HG02763 (cell line): ENCODE data around the gene MIS18BP1.
A peak's percentile ranks its signal among the peaks of the same experiment; 100 is the strongest.
"Not testable (repeated sequence)": the region's sequence is repeated elsewhere in the genome, so short reads cannot be mapped to it uniquely, and the experiment has no call there.

Experiments used
- ATAC-seq: cut with Tn5 transposase; IDR thresholded peaks from one replicate; pipeline ENCODE4 v1.9.1; 2021; ENCODE audit warnings: mild to moderate bottlenecking, moderate library complexity; ENCODE audit not compliant: unreplicated experiment

MIS18BP1 gene

DNA sequence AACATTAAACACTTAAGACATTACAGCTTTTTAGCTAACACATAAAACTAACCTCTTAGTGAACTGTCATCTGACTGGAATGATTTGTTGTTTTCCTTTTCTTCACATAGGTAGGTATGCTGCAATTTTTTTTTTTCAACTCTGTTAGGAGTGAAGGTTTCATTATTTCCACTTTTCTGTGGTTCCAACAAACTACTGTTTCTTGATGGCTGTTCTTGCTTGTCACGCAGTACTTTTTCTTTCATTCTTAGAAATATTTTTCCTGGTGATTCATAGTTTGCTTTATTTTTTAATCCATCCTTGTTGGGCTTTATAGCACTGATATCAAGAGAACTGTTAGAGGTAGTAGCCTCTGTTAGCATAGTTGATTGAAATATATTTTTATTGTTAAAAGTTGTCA lies 6.3 kb downstream of the MIS18BP1 start:
- peak; percentile 42 for ATAC-seq

DNA sequence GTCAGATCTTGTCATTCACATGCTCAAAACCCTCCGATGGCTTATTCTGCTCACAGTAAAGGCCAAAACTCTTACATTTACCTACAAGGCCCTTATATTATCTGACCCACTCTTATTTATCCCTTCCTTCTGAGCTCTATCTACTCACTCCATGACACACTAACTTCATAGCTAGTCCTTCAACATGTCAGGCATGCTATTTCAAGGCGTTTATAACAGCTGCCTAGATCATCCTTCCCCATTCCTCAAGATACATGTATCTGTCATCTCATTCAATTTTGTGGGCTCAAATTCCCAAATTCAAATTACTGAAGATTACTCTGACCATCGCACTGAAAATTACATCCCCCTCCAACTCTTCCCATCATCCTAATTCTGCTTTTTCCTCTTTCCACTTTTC lies 6.9 kb downstream of the MIS18BP1 start:
- ATAC-seq: no peak

DNA sequence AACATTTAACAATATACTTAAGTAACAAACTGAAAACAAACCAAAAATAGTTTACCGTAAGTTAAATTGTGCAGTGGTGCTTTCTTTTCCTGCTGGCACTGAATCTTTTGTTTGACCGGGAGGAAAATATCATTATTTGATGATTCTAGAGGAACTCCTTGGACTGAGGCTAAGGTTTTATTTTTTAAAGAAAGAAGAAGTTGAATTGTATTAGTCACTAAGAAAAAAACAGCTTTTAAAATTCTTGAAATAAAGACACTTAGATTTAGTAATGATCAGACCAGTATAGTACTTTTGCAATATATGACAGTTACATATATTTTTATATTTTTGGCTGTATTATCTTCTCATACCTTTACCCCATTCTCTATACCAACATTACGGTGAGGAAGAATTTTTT lies 10.3 kb downstream of the MIS18BP1 start:
- ATAC-seq: no peak

DNA sequence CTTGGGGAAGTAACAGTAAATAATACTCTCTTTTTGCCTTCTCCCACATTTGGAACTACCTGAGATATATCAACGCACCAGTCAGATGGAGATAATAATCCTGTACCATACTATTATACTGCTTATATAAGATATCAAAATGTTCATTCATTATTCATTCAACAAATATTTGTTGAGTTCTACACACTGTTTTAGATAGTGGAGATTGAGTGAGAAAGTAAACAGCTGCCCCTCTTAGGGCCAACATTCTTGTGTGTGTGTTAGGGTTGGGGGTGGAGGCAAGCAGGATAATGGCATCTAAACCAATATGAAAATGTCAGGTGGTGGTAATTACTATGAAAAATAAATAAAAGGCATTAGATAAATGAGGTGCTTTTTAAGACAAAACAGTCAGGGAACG lies 14.0 kb downstream of the MIS18BP1 start:
- no peak for ATAC-seq

DNA sequence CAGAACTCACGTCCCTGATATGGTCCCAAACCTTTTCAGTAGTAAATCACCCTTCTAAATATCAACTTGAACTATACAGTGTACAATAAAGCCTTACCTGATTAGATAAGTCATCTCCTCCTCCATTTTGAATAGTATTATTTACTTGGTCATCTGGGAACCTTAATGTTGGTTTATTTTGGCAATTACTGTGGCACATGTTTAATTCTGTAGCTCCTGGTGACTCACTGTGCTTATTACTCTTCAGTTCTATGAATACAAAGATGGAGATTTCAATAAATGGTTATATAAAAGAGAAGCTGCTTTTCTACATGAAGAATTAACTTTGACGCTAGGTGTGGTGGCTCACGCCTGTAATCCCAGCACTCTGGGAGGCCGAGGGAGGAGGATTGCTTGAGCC lies 25.4 kb downstream of the MIS18BP1 start:
- ATAC-seq: no peak

DNA sequence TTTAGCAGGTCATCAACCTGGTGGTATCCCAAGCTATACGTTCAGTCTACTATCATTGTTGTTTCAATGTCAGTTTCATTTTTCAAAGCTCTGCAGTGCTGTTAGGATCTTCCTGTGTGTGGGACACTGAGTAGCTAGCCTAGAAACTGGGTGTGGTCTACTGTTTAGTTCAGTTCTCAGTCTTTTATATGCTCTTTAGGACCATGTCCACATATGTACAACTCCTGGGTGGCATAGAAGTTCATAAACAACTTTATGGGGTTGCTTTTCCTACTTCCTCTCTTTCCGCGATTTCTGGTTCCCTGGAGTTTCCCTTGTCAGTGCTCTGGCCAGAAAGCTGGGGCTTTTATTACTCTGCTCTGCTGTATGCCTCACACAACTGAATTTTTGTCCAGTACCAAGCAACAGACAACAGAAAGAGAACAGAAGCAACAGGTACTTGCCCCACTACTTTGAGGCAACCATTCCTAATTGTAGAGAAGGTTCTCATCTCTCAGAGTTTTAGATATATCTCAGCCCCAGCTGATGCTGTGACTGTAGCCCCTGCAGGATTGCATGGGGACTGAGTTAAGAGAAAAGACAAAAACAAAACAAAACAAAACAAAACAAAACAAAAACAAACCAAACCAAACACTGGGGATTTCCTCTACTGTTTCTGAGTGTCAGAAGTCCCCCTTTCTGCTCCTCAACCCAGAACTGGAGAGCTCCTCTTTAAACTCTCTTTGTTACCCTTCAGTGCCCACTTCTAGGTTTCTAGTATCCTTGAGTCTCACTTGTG lies 30.3 kb downstream of the MIS18BP1 start:
- ATAC-seq: no peak

DNA sequence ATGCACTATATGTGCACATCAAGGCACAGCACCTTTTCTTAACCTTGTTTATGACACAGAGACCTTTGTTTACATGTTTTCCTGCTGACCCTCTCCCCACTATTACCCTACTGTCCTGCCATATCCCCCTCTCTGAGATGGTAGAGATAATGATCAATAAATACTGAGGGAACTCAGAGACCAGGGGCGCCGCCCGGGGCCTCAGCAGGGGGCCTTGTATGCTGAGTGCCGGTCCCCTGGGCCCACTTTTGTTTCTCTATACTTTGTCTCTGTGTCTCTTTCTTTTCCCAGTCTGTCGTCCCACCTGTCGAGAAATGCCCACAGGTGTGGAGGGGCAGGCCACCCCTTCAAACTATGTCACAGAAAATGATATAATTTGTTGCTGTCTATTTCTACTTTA lies 38.7 kb downstream of the MIS18BP1 start:
- not testable (repeated sequence) for ATAC-seq

DNA sequence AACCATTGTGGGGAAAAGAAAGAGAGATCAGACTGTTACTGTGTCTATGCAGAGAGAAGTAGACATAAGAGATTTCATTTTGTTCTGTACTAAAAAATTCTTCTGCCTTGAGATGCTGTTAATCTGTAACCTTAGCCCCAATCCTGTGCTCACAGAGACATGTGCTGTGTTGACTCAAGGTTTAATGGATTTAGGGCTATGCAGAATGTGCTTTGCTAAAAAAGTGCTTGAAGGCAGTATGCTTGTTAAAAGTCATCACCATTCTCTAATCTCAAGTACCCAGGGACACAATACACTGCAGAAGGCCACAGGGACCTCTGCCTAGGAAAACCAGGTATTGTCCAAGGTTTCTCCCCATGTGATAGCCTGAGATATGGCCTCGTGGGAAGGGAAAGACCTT lies 39.3 kb downstream of the MIS18BP1 start:
- not testable (repeated sequence) for ATAC-seq

DNA sequence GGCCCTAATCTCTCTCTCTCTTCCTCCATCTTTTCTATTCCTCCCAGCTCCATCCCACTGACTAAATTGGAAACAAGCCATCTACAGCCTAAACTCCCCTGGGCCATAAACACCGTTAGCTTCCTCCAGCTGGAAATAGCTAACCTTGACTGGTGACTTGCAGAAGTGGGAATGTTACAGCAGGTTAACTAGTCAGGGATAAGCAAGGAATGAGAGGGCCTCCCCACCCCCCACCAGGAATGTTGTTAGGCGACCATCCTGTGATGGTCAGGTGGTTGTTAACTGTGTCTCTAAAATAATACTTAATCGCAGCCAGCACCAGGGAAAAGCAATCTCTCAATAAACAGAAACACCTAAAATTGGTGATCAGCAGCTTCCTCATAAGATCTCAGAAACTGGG lies 40.8 kb downstream of the MIS18BP1 start:
- no peak for ATAC-seq

DNA sequence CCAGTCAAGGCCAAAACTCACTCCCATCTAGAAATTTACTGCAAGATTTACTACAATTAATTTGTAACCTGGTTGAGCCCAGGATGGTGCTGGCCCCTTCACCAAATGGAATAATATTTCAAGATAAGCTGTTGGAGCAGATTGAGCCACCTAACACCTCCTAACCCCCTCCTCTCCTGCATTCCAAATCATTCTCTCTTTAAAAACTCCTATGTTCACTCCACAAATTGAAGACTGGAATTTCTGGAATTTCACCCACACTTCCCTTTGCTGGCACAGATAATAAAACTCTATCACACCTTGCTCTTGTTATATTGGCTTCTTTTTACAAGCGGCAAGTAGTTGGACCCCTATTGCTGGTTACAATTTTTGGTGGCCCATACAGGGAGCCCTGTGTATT lies 41.7 kb downstream of the MIS18BP1 start:
- no peak for ATAC-seq

DNA sequence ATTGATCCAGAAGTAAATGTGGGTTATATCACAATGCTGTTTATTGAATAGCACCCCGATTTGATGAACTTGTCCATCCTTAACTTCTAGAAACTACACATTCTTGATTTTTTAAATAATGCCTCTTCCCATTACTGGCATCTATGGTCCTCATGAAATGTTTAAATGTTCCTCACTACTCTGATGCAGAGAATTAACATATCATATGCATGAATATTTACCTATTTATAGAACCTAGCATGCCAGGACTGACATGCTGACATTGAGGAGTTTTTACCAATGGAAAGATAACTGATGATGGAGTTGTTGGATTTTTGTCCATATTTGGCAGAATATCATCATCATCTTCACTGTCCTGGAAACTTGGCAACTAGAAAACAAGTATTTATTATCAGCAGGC lies 42.8 kb downstream of the MIS18BP1 start:
- ATAC-seq: no peak

DNA sequence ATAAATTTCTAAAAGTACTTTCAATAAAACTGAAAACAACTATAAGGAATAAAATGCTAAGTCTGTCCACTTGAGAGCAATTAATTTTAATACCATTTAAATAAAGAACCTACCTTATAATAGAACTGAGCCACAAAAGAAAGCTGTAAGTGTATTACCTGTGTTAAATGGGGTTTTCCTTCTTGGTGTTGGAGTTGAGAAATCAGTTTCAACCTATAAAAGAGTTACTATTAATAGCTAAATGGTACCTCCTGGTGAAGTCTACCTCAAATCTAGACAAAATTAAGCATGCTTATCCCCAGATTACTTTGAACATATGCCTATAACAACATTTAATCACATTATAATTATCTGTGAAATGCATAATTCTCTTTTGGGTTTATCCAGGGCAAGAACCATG lies 48.8 kb downstream of the MIS18BP1 start:
- ATAC-seq: no peak

DNA sequence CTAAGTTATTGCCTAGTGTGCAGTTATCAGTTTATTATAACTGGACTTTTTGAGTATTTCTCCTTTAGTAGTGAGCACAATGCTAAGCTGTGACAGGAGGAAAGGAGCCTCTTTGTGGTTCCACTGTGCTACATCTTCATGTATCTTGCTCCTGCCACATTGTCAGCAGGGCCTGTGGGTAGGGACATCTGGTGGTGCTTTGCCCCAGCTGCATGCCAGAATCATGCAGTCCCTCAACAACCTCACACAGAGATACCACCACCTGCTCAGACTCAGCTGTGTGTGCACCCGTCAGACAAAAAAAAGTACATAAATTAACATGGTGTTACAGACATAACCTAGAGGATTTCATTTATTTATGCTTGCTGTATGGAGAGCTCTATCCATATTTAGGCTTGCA lies 51.1 kb downstream of the MIS18BP1 start:
- ATAC-seq: peak; percentile 71

DNA sequence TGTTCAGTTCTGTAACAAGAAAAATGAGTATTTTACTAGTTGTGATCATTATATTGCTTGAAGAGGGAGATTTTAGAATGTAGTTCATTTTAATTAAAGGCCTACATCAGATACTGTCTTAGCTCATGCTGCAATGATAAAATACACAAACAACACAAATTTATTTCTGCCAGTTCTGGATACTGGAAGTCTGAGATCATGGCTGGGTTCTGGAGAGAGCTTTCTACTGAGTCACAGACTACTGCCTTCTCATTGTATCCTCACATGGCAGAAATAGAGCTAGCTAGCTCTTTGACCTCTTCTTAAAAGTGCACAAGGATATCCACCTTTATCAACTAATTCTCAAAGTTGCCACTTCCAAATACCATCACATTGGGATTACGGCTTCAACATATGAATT lies 53.8 kb downstream of the MIS18BP1 start:
- ATAC-seq: no peak

DNA sequence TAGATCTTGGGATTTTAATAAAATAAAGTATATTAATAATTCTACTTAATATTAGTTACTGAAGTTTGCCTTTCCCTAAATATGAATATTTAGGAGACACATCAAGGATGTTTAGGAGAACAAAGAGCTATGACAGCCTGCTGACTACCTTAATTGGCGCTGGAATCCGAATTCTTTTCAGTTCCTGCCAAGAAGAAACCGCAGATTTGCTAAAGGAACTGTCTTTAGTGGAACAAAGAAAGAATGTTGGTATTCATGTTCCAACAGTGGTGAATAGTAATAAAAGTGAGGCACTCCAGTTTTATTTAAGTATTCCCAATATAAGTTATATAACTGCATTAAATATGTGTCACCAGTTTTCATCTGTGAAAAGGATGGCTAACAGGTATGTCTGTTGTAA lies 54.5 kb downstream of the MIS18BP1 start:
- ATAC-seq: no peak

DNA sequence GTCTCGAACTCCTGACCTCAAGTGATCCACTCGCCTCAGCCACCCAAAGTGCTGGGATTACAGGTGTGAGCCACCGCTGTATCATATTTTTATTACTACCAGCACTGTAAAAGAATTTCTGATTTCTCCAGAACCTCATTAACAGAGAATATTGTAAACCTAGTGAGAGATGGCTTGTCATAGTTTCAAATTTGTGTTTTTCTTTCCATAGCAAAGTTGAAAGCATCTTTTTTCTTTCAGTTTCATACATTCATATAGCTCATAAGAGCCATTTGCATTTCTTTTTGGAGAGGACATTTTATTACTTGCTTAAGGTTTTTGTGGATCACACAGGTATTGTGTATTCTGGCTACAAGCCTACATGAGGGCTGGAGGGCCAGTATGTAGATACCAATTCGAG lies 58.0 kb downstream of the MIS18BP1 start:
- ATAC-seq: peak; percentile 47

DNA sequence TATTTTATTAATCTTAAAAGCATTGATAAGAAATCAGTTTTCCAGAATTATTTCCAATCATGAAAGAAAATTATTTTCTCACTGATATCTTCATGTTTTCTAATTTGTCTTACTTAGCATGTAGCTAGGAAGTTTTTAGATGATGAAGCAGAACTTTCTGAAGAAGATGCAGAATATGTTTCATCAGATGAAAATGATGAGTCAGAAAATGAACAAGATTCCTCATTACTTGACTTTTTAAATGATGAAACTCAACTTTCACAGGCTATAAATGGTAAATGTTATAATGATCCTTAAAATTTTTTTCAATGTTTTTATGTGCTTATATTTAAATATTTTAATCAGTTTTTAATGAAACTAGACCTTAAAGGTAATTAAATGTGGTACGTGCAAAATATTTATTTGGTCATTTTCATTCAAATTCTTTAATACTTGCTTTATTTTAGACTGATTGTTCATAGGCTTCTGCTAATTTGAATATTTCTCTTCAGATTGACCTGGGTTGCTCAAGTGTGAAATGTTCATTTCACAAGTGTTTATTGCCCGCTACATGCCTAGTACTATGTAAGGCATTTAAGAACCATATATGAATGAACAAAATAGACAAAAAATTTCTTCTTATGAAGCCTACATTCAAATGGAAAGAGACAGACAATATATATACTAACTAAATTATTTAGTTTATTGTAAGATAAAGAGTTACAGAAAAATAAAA lies 67.7 kb downstream of the MIS18BP1 start:
- ATAC-seq: no peak

DNA sequence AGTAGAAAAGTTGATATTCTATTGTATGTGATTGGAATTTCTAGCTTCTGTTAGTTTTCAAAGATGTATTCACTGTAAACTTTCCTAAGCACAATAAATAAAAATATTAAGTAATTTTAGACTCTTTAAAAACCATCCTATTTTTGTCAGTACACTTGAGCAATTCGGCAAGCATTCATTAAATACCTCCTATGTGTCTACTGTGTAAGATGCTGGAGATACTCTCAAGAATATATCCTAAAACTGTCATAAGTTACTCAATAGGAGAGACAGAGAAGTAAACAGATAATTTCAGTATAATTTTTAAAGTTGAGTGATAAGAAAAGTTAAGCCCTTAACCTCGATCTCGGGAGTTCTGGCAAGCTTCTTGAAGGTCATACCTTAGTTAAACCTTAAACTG lies 71.2 kb downstream of the MIS18BP1 start:
- ATAC-seq: no peak

DNA sequence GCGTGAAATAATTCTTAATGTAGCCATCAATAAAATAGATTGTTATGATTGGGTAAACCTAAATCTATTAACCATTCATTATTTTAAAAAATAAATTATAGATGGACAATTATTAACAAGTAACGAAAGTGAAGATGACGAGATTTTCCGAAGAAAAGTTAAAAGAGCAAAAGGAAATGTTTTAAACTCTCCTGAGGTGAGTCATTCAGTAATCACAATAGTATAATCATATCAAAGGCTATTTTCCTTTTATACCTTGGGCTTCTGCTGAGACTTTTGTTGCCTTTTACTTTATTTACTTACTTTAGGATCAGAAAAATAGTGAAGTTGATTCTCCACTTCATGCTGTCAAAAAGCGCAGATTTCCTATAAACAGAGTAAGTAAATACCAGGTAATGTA lies 71.7 kb downstream of the MIS18BP1 start:
- no peak for ATAC-seq

DNA sequence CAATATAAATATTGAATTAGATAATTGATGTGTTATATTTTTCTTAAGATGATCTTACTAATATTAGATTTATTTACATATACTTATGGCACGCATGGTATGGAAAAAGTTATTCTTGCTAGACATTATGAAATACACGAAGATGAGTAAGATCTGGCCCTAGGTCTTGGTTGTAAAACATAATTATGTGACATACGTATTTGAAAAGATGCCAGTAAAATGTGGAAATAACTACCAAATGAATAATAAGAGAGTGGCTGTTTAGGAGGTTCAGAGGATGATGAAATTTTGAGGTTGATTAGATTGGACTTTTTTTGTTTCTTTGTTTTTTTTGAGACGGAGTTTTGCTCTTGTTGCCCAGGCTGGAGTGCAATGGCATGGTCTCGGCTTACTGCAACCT lies 75.9 kb downstream of the MIS18BP1 start:
- no peak for ATAC-seq

DNA sequence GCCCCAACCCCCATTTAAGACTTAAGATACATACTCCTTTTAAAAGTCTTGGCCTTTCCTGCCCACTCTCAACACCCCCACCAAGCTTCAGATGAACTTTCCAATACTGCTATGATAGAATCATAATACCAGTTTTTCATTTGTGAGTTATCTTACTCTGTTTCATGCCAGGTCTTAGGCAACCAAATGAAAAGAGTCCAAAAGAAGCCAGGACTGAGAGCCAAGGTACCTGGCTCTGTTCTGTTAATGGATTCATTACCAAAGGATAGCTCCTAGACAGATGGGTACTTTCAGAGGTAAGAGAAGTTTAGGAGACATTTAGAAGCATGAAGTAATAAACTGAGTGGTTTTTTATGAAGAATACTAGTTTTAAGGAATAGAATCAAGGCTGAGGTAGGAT lies 83.1 kb downstream of the MIS18BP1 start:
- ATAC-seq: no peak

DNA sequence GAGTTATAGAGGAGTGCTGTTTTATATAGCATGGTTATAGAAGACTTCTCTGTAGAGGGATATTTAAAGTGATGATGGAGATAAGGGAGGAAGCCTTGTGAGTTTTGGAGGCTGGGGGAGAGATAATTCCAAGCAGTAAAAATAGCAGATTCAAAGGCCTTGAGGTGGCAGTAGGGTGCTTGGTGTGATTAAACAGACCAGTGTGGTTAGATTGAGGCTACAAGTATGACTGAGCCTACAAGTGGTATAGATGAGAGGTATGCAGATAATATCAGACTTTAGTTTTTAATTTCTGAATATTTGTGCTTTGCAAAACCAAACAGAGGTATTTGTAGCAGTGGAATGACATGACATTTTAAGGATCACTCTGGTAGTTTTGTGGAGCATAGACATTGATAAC lies 96.9 kb downstream of the MIS18BP1 start:
- ATAC-seq: no peak
